Trophoblast cell (in vitro differentiated cells and primary cell): ENCODE results near the gene URI1.

Experiments used
- DNase-seq, 2 donors: peaks; one replicate each; pipeline ENCODE4 v3.0.0-alpha.2; 2016
- H2AFZ ChIP-seq: 2 replicates; pipeline ENCODE4 v1.6.1; 2013; ENCODE audit warnings: low read length, moderate library complexity, mild to moderate bottlenecking; ENCODE audit not compliant: insufficient read depth, poor library complexity
- H2AK5ac ChIP-seq: 2 replicates; pipeline ENCODE4 v1.6.1; 2013; ENCODE audit warnings: mild to moderate bottlenecking, low read length
- H2BK120ac ChIP-seq: 2 replicates; pipeline ENCODE4 v1.6.1; 2013; ENCODE audit warnings: low read length, mild to moderate bottlenecking, moderate library complexity; ENCODE audit not compliant: insufficient read depth, poor library complexity
- H2BK12ac ChIP-seq: 2 replicates; pipeline ENCODE4 v1.6.1; 2013; ENCODE audit warnings: mild to moderate bottlenecking, low read length, moderate library complexity
- H2BK5ac ChIP-seq: 2 replicates; pipeline ENCODE4 v1.6.1; 2013; ENCODE audit warnings: low read length, low read depth, moderate library complexity, mild to moderate bottlenecking; ENCODE audit not compliant: poor library complexity
- H3K14ac ChIP-seq: 2 replicates; pipeline ENCODE4 v1.6.1; 2013; ENCODE audit warnings: mild to moderate bottlenecking, low read length
- H3K18ac ChIP-seq: 2 replicates; pipeline ENCODE4 v1.6.1; 2013; ENCODE audit warnings: mild to moderate bottlenecking, low read length
- H3K23ac ChIP-seq: 2 replicates; pipeline ENCODE4 v1.6.1; 2013; ENCODE audit warnings: low read length
- H3K27ac ChIP-seq: 2 replicates; pipeline ENCODE4 v1.5.1; 2013; ENCODE audit warnings: low read depth, mild to moderate bottlenecking, inconsistent platforms, low read length, moderate library complexity
- H3K27me3 ChIP-seq: 2 replicates; pipeline ENCODE4 v1.6.1; 2013; ENCODE audit warnings: inconsistent platforms, mild to moderate bottlenecking, low read length, moderate library complexity; ENCODE audit not compliant: insufficient read depth
- H3K36me3 ChIP-seq, 2 experiments: 1 replicate in 1 of 2; 2 replicates in 1 of 2; pipeline ENCODE4 v1.6.1; 2013; ENCODE audit warnings: low read length in 2 of 2, mild to moderate bottlenecking in 2 of 2, moderate library complexity in 1 of 2; ENCODE audit not compliant: insufficient read depth in 2 of 2, control insufficient read depth in 1 of 2
- H3K4ac ChIP-seq: 2 replicates; pipeline ENCODE4 v1.6.1; 2013; ENCODE audit warnings: low read depth, mild to moderate bottlenecking, low read length, moderate library complexity
- H3K4me1 ChIP-seq, 2 experiments: 1 replicate in 1 of 2; 2 replicates in 1 of 2; pipeline ENCODE4 v1.6.1; 2013; ENCODE audit warnings: low read length in 2 of 2, mild to moderate bottlenecking in 2 of 2, moderate library complexity in 1 of 2; ENCODE audit not compliant: insufficient read depth in 2 of 2, control insufficient read depth in 1 of 2
- H3K4me2 ChIP-seq: 2 replicates; pipeline ENCODE4 v1.6.1; 2013; ENCODE audit warnings: inconsistent platforms, mild to moderate bottlenecking, low read length, moderate library complexity
- H3K4me3 ChIP-seq: 2 replicates; pipeline ENCODE4 v1.5.1; 2013; ENCODE audit warnings: mild to moderate bottlenecking, low read depth, low read length, inconsistent platforms
- H3K79me1 ChIP-seq: one replicate; pipeline ENCODE4 v1.6.1; 2013; ENCODE audit warnings: low read length
- H3K79me2 ChIP-seq: 2 replicates; pipeline ENCODE4 v1.6.1; 2013; ENCODE audit warnings: low read length, mild to moderate bottlenecking; ENCODE audit not compliant: control insufficient read depth, insufficient read depth, poor library complexity
- H3K9ac ChIP-seq: 2 replicates; pipeline ENCODE4 v1.6.1; 2013; ENCODE audit warnings: mild to moderate bottlenecking, low read length
- H3K9me3 ChIP-seq: 2 replicates; pipeline ENCODE4 v1.6.1; 2013; ENCODE audit warnings: low read depth, mild to moderate bottlenecking, control low read depth, inconsistent platforms, low read length; ENCODE audit not compliant: insufficient read depth
- H4K12ac ChIP-seq: 2 replicates; pipeline ENCODE4 v1.6.1; 2013; ENCODE audit warnings: low read depth, mild to moderate bottlenecking, low read length, moderate library complexity
- H4K8ac ChIP-seq: 2 replicates; pipeline ENCODE4 v1.6.1; 2013; ENCODE audit warnings: low read depth, mild to moderate bottlenecking, low read length, moderate library complexity
- H4K91ac ChIP-seq: one replicate; pipeline ENCODE4 v1.6.1; 2013; ENCODE audit warnings: low read depth, mild to moderate bottlenecking, low read length, moderate library complexity
- WGBS: extraction: QIAGEN DNeasy Blood & Tissue Kit; methylation state at CpG from one replicate; pipeline ENCODE4 v1.1.7; 2013; ENCODE audit warnings: missing lambda C conversion rate; ENCODE audit not compliant: insufficient read length, insufficient coverage; ENCODE audit errors: extremely low coverage; 5-methylcytosine and 5-hydroxymethylcytosine counted together

URI1 gene

GRCh38 chr19:29956855-29957254 is 14.8 kb downstream of the URI1 start:
- Histone ChIP-seq H4K12ac (no peak overlapping the region), H3K36me3 (no peaks in the 10 kb centered on the region), H3K14ac (no peak overlapping the region), H3K4me1 (no peaks in the 10 kb centered on the region), H3K27ac (no peak overlapping the region), H3K4me2 (no peak overlapping the region), H3K27me3 (no peaks in the 10 kb centered on the region), H3K18ac (no peak overlapping the region), H2AK5ac (no peak overlapping the region), H3K4me3 (no peak overlapping the region), H3K4ac (no peak overlapping the region), H2BK12ac (no peak overlapping the region), H3K79me2 (no peaks in the 10 kb centered on the region), H3K23ac (no peak overlapping the region), H2BK120ac (no peak overlapping the region), H4K91ac (no peak overlapping the region), H2AFZ (no peak overlapping the region), H3K79me1 (no peaks in the 10 kb centered on the region), H3K9me3 (no peaks in the 10 kb centered on the region), H3K9ac (no peak overlapping the region), H4K8ac (no peak overlapping the region), H2BK5ac (no peak overlapping the region)
- DNase-seq, result peak in 1 of 2 donors; percentile 19
- no CpG with 5 or more reads among the region's 6 CpGs for WGBS

DNA sequence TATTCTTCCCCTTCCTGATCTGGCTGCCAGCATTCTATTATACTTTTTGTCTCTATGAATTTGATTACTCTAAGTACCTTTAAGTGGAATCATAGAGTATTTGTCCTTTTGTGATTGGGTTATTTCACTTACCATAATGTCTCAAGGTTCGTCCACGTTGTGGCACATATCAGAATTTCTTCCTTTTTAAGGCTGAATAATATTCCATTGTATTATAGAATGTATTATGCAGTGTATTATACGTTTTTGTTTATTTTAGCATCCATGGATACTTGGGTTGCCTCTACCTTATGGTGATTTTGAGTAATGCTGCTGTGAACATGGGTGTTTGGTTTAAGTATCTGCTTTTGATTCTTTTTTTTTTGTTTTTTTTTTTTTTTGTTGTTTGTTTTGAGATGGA is 19.3 kb downstream of the URI1 start:
- Histone ChIP-seq H2BK120ac (no peak overlapping the region), H3K4ac (no peak overlapping the region), H2AK5ac (no peak overlapping the region), H4K8ac (no peak overlapping the region), H2BK12ac (no peak overlapping the region), H3K27me3 (no peaks in the 10 kb centered on the region), H3K4me3 (no peak overlapping the region), H4K91ac (no peak overlapping the region), H3K18ac (no peak overlapping the region), H3K27ac (no peak overlapping the region), H3K14ac (no peak overlapping the region), H3K79me1 (no peaks in the 10 kb centered on the region), H3K4me1 (no peaks in the 10 kb centered on the region), H3K4me2 (no peak overlapping the region), H2BK5ac (no peak overlapping the region), H3K9ac (no peak overlapping the region), H3K23ac (no peak overlapping the region), H2AFZ (no peak overlapping the region), H3K79me2 (peaks cover 3% of the 10 kb centered on the region), H3K9me3 (no peaks in the 10 kb centered on the region), H3K36me3 (no peaks in the 10 kb centered on the region), H4K12ac (no peak overlapping the region)
- no CpG with 5 or more reads among the region's 3 CpGs for WGBS
- DNase-seq, result no peak

- H3K4ac ChIP-seq, result no peak overlapping the region
- no peak overlapping the region for H3K27ac ChIP-seq
- no peak overlapping the region for H3K4me2 ChIP-seq
- H3K27me3 ChIP-seq, result no peaks in the 10 kb centered on the region
- no peak overlapping the region for H2AFZ ChIP-seq
- no peaks in the 10 kb centered on the region for H3K4me1 ChIP-seq
- H3K9ac ChIP-seq, result no peak overlapping the region
- no peaks in the 10 kb centered on the region for H3K36me3 ChIP-seq
- peaks cover 3% of the 10 kb centered on the region for H3K79me2 ChIP-seq
- no CpG with 5 or more reads among the region's 2 CpGs for WGBS
- H4K12ac ChIP-seq, result no peak overlapping the region
- H4K8ac ChIP-seq, result no peak overlapping the region
- no peak overlapping the region for H2AK5ac ChIP-seq
- H3K4me3 ChIP-seq, result no peak overlapping the region
- DNase-seq, result no peak
- H4K91ac ChIP-seq, result no peak overlapping the region
- no peak overlapping the region for H3K23ac ChIP-seq
- no peak overlapping the region for H2BK12ac ChIP-seq
- H3K79me1 ChIP-seq, result no peaks in the 10 kb centered on the region
- H3K14ac ChIP-seq, result no peak overlapping the region
- no peak overlapping the region for H3K18ac ChIP-seq
- no peak overlapping the region for H2BK5ac ChIP-seq
- H2BK120ac ChIP-seq, result no peak overlapping the region
- H3K9me3 ChIP-seq, result no peaks in the 10 kb centered on the region
These were observed 20.8 kb downstream of the URI1 start for GRCh38 chr19:29962793-29963192.

GRCh38 chr19:29963576-29963975 is 21.5 kb downstream of the URI1 start:
- Histone ChIP-seq H3K79me2 (peaks cover 3% of the 10 kb centered on the region), H3K79me1 (no peaks in the 10 kb centered on the region), H3K4me3 (no peak overlapping the region)

More at GRCh38 chr19:29963576-29963975, 21.5 kb downstream of the URI1 start:
- no peaks in the 10 kb centered on the region for H3K27me3 ChIP-seq
- H3K23ac ChIP-seq, result no peak overlapping the region
- no peak overlapping the region for H4K8ac ChIP-seq
- no peak overlapping the region for H3K27ac ChIP-seq
- H2AK5ac ChIP-seq, result no peak overlapping the region
- H2BK120ac ChIP-seq, result no peak overlapping the region
- H4K91ac ChIP-seq, result no peak overlapping the region
- DNase-seq, result no peak
- H2BK5ac ChIP-seq, result no peak overlapping the region
- H3K4ac ChIP-seq, result no peak overlapping the region
- H3K18ac ChIP-seq, result no peak overlapping the region
- H2BK12ac ChIP-seq, result no peak overlapping the region
- no peak overlapping the region for H2AFZ ChIP-seq
- no peak overlapping the region for H4K12ac ChIP-seq
- WGBS, result no CpG with 5 or more reads among the region's 4 CpGs
- H3K36me3 ChIP-seq, result no peaks in the 10 kb centered on the region
- H3K9ac ChIP-seq, result no peak overlapping the region
- no peaks in the 10 kb centered on the region for H3K9me3 ChIP-seq
- no peaks in the 10 kb centered on the region for H3K4me1 ChIP-seq
- no peak overlapping the region for H3K4me2 ChIP-seq
- no peak overlapping the region for H3K14ac ChIP-seq
